HUES64 (cell line): ENCODE data around the gene NCAN. TPM values are rescaled to one million over a fixed set of nuclear protein-coding genes. Genes with fewer than 3 reads are reported as not detected.
"Not testable (repeated sequence)": the region's sequence is repeated elsewhere in the genome, so short reads cannot be mapped to it uniquely, and the experiment has no call there.

Experiments
- H3K27ac ChIP-seq: 2 replicates; pipeline ENCODE4 v1.7.0; 2013; ENCODE audit warnings: low read depth, low read length, inconsistent platforms
- H3K27me3 ChIP-seq: 2 replicates; pipeline ENCODE4 v1.6.1; 2013; ENCODE audit warnings: mild to moderate bottlenecking, low read length; ENCODE audit not compliant: insufficient read depth
- H3K36me3 ChIP-seq: 2 replicates; pipeline ENCODE4 v1.6.1; 2013; ENCODE audit warnings: mild to moderate bottlenecking, low read length; ENCODE audit not compliant: insufficient read depth
- H3K4me1 ChIP-seq: 2 replicates; pipeline ENCODE4 v1.6.1; 2013; ENCODE audit warnings: mild to moderate bottlenecking, low read length, moderate library complexity; ENCODE audit not compliant: insufficient read depth
- H3K4me3 ChIP-seq: 2 replicates; pipeline ENCODE4 v1.5.1; 2013; ENCODE audit warnings: mild to moderate bottlenecking, low read length, moderate library complexity
- H3K9ac ChIP-seq: 2 replicates; pipeline ENCODE4 v1.6.1; 2013; ENCODE audit warnings: mild to moderate bottlenecking, low read depth, low read length
- H3K9me3 ChIP-seq: 2 replicates; pipeline ENCODE4 v1.6.1; 2013; ENCODE audit warnings: low read depth, low read length; ENCODE audit not compliant: insufficient read depth
- WGBS: fragments of 150-250, 120-280 bp; methylation state at CpG from one replicate; pipeline ENCODE4 v1.1.7; 2013; ENCODE audit warnings: missing lambda C conversion rate; 5-methylcytosine and 5-hydroxymethylcytosine counted together
- polyA plus RNA-seq, 2 experiments: library from polyadenylated mRNA; stranded (reverse); fragments of 50-300 nt; gene quantifications; one replicate each; pipeline ENCODE4 v1.2.3, GENCODE V29; 2013

NCAN gene
- polyA plus RNA-seq (2013, experiment 1 of 2), result 1.4 TPM
- 1.8 TPM for polyA plus RNA-seq (2013, experiment 2 of 2)

GRCh38 chr19:19211499-19212420 lies at the start of gene NCAN:
Gene NCAN (plus strand): TSS chr19:19211958. CDS start chr19:19216954, 4,996 bp downstream.
- peak within 1 kb of the TSS; percentile 72 for H3K4me3 ChIP-seq
- no peaks in the 10 kb centered on the region for H3K36me3 ChIP-seq
- 7% methylated on average over 54 of the region's 54 CpGs for WGBS
- H3K27me3 ChIP-seq, result peaks cover 80% of the 10 kb centered on the region
- H3K9me3 ChIP-seq, result no peaks in the 10 kb centered on the region
- 0 out of 2 replicates have a peak, but pooled peaks cover 3% of the 10 kb centered on the region for H3K4me1 ChIP-seq
- H3K9ac ChIP-seq, result no peak within 1 kb of the TSS
- no peak within 1 kb of the TSS for H3K27ac ChIP-seq

- H3K9me3 ChIP-seq, result no peaks in the 10 kb centered on the region
- no peak overlapping the region for H3K9ac ChIP-seq
- no peaks in the 10 kb centered on the region for H3K27me3 ChIP-seq
- no peaks in the 10 kb centered on the region for H3K36me3 ChIP-seq
- H3K4me3 ChIP-seq, result no peak overlapping the region
- WGBS, result 92% methylated on average over 7 of the region's 7 CpGs
- no peaks in the 10 kb centered on the region for H3K4me1 ChIP-seq
- no peak overlapping the region for H3K27ac ChIP-seq
Observed at GRCh38 chr19:19162495-19162894, 49.3 kb upstream of the NCAN start.

GRCh38 chr19:19165396-19165795 lies 46.4 kb upstream of the NCAN start:
- Histone ChIP-seq H3K36me3 (no peaks in the 10 kb centered on the region), H3K27ac (no peak overlapping the region)
- 96% methylated on average over 1 of the region's 1 CpG for WGBS

GRCh38 chr19:19167612-19168011 lies 44.1 kb upstream of the NCAN start:
- WGBS, result 75% methylated on average over 3 of the region's 3 CpGs
- no peak overlapping the region for H3K9ac ChIP-seq
- no peaks in the 10 kb centered on the region for H3K36me3 ChIP-seq
- no peak overlapping the region for H3K4me3 ChIP-seq
- no peaks in the 10 kb centered on the region for H3K9me3 ChIP-seq
- H3K27me3 ChIP-seq, result peaks cover 26% of the 10 kb centered on the region
- H3K27ac ChIP-seq, result no peak overlapping the region
- H3K4me1 ChIP-seq, result no peaks in the 10 kb centered on the region; the same call in 1 of the 2 replicates

More at GRCh38 chr19:19165396-19165795, 46.4 kb upstream of the NCAN start:
- Histone ChIP-seq H3K4me1 (no peaks in the 10 kb centered on the region), H3K4me3 (no peak overlapping the region), H3K27me3 (peaks cover 16% of the 10 kb centered on the region), H3K9ac (no peak overlapping the region), H3K9me3 (no peaks in the 10 kb centered on the region)

- no peaks in the 10 kb centered on the region; the same call in 1 of the 2 replicates for H3K4me1 ChIP-seq
- 74% methylated on average over 9 of the region's 9 CpGs for WGBS
Observed at GRCh38 chr19:19169236-19170052, 42.3 kb upstream of the NCAN start.

GRCh38 chr19:19170053-19170872 lies 41.5 kb upstream of the NCAN start, which contains the start of gene MEF2B:
Gene MEF2B (minus strand): TSS chr19:19170263. CDS start chr19:19150735, 19,528 bp downstream.
- Histone ChIP-seq H3K36me3 (no peaks in the 10 kb centered on the region), H3K4me3 (peak within 1 kb of the TSS; percentile 48), H3K4me1 (no peaks in the 10 kb centered on the region; the same call in 1 of the 2 replicates), H3K27ac (no peak within 1 kb of the TSS), H3K9ac (no peak within 1 kb of the TSS), H3K27me3 (peaks cover 26% of the 10 kb centered on the region), H3K9me3 (no peaks in the 10 kb centered on the region)
- WGBS, result 14% methylated on average over 56 of the region's 56 CpGs

More at GRCh38 chr19:19169236-19170052, 42.3 kb upstream of the NCAN start:
- Histone ChIP-seq H3K4me3 (peak overlapping the region; percentile 48), H3K9me3 (no peaks in the 10 kb centered on the region), H3K27me3 (peaks cover 26% of the 10 kb centered on the region), H3K36me3 (no peaks in the 10 kb centered on the region), H3K9ac (no peak overlapping the region), H3K27ac (no peak overlapping the region)

- Histone ChIP-seq H3K4me3 (no peak overlapping the region; the same call in 1 of the 2 replicates), H3K27me3 (peaks cover 26% of the 10 kb centered on the region), H3K4me1 (no peaks in the 10 kb centered on the region; the same call in 1 of the 2 replicates), H3K9ac (no peak overlapping the region), H3K27ac (no peak overlapping the region), H3K9me3 (no peaks in the 10 kb centered on the region), H3K36me3 (no peaks in the 10 kb centered on the region)
- WGBS, result 87% methylated on average over 6 of the region's 6 CpGs
Observed at GRCh38 chr19:19170873-19171672, 40.7 kb upstream of the NCAN start.

GRCh38 chr19:19171821-19172532 lies 39.8 kb upstream of the NCAN start:
- Histone ChIP-seq H3K27me3 (peaks cover 26% of the 10 kb centered on the region), H3K36me3 (no peaks in the 10 kb centered on the region), H3K9ac (no peak overlapping the region), H3K4me1 (no peaks in the 10 kb centered on the region; the same call in 1 of the 2 replicates), H3K9me3 (no peaks in the 10 kb centered on the region), H3K27ac (no peak overlapping the region), H3K4me3 (no peak overlapping the region)
- WGBS, result 67% methylated on average over 8 of the region's 8 CpGs

- not testable (repeated sequence) for H3K9me3 ChIP-seq, H3K36me3 ChIP-seq, H3K4me1 ChIP-seq, H3K27ac ChIP-seq, H3K9ac ChIP-seq, H3K4me3 ChIP-seq
- H3K27me3 ChIP-seq, result peaks cover 26% of the 10 kb centered on the region
- 88% methylated on average over 4 of the region's 5 CpGs for WGBS
Observed at GRCh38 chr19:19173243-19173642, 38.5 kb upstream of the NCAN start.
